PC-3 (cell line): Measurements from ENCODE around the gene CCDC171.

Experiments
- CTCF ChIP-seq: fragments of 300-600 bp; sonication (generic); conservative IDR thresholded peaks from 2 replicates; pipeline ENCODE4 v1.5.1; 2017; ENCODE audit warnings: antibody characterized with exemption, low read depth, mild to moderate bottlenecking, low read length
- EZH2 ChIP-seq: fragments of 300-600 bp; sonication (generic); IDR thresholded peaks from one replicate; pipeline ENCODE4 v1.6.1; 2017; ENCODE audit warnings: antibody characterized with exemption, mild to moderate bottlenecking, low read length; ENCODE audit not compliant: unreplicated experiment
- EZH2phosphoT487 ChIP-seq: fragments of 300-600 bp; sonication (generic); IDR thresholded peaks from 2 replicates; pipeline ENCODE4 v1.6.1; 2018; ENCODE audit warnings: mild to moderate bottlenecking, antibody characterized with exemption, low read length, borderline replicate concordance

DNA sequence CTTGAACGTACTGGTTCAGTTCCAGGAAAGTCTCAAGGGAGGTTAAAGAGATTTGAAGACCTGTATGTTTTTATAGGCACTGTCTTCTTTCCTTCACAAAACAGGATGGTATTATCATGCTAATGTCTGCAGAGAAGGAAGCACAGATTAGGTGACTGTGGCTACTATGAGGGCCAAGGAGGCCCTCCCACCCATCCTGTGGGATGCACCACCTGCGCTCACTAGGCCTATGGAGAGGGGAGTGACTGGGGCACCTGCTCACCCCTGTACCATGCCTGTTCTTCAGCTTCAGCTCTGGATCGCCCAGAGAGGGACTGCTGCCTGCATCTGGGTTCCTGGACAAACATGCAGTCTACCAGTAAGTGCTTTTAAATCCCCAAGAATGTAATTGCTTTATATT is 469.4 kb downstream of the CCDC171 start:
- TF ChIP-seq CTCF, result no peak
- TF ChIP-seq EZH2phosphoT487, result no peak
- no peak for TF ChIP-seq EZH2
